Mammary epithelial cell (primary cell): ENCODE results near the gene PBXIP1.

Experiments used
- EZH2 ChIP-seq: IDR thresholded peaks from 2 replicates; pipeline ENCODE4 v1.6.1; 2012; ENCODE audit warnings: low read length, inconsistent platforms, borderline replicate concordance
- TF ChIP-seq, protein P1 (sequence below), 2 donors: IDR thresholded peaks in 1 of 2; conservative IDR thresholded peaks in 1 of 2; 2 replicates each; pipeline ENCODE4 v1.5.1; 2011 to 2012; ENCODE audit warnings: inconsistent platforms in 2 of 2, low read length in 2 of 2, mild to moderate bottlenecking in 2 of 2, control low read depth in 1 of 2, low read depth in 1 of 2; ENCODE audit not compliant: insufficient read depth in 1 of 2; ENCODE audit errors: extremely low read depth in 1 of 2

DNA sequence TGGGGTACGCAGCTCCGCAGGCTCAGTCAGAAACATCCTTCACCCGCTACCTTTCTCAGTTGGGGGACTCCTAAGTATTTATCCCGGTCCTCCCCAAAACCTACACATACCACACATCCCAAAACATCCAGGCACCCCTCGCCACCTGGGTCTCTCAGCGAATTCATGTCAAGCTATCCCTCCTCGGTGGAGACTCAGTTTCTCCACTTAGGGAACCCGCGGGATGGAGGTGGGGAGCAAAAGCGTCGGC lies 45.5 kb upstream of the PBXIP1 start:
- TF ChIP-seq, protein P1, sequence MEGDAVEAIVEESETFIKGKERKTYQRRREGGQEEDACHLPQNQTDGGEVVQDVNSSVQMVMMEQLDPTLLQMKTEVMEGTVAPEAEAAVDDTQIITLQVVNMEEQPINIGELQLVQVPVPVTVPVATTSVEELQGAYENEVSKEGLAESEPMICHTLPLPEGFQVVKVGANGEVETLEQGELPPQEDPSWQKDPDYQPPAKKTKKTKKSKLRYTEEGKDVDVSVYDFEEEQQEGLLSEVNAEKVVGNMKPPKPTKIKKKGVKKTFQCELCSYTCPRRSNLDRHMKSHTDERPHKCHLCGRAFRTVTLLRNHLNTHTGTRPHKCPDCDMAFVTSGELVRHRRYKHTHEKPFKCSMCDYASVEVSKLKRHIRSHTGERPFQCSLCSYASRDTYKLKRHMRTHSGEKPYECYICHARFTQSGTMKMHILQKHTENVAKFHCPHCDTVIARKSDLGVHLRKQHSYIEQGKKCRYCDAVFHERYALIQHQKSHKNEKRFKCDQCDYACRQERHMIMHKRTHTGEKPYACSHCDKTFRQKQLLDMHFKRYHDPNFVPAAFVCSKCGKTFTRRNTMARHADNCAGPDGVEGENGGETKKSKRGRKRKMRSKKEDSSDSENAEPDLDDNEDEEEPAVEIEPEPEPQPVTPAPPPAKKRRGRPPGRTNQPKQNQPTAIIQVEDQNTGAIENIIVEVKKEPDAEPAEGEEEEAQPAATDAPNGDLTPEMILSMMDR (conservative IDR thresholded peaks at IDR 0.05 in 1 of 2, IDR thresholded peaks at IDR 0.05 in 1 of 2; ENCODE audit: extremely low read depth in 1 of 2, insufficient read depth in 1 of 2, low read depth in 1 of 2, low read length in 2 of 2), result no peak
- no peak for TF ChIP-seq EZH2
